Fibroblast of pulmonary artery (primary cell): ENCODE results near the gene ALG12.

Experiments
- DNase-seq: peaks from one replicate; pipeline ENCODE4 v3.0.0-alpha.2; 2010; ENCODE audit warnings: low read depth
- H3K4me3 ChIP-seq: replicated peaks from 2 replicates; pipeline ENCODE4 v1.5.1; 2011; ENCODE audit warnings: low read depth, mild to moderate bottlenecking, control low read depth, low read length, moderate library complexity
- TF ChIP-seq, protein P1 (sequence below): IDR thresholded peaks from 2 replicates; pipeline ENCODE4 v1.5.1; 2011; ENCODE audit warnings: mild to moderate bottlenecking, control low read depth, low read length, inconsistent platforms; ENCODE audit errors: missing control alignments

The ALG12 gene

DNA sequence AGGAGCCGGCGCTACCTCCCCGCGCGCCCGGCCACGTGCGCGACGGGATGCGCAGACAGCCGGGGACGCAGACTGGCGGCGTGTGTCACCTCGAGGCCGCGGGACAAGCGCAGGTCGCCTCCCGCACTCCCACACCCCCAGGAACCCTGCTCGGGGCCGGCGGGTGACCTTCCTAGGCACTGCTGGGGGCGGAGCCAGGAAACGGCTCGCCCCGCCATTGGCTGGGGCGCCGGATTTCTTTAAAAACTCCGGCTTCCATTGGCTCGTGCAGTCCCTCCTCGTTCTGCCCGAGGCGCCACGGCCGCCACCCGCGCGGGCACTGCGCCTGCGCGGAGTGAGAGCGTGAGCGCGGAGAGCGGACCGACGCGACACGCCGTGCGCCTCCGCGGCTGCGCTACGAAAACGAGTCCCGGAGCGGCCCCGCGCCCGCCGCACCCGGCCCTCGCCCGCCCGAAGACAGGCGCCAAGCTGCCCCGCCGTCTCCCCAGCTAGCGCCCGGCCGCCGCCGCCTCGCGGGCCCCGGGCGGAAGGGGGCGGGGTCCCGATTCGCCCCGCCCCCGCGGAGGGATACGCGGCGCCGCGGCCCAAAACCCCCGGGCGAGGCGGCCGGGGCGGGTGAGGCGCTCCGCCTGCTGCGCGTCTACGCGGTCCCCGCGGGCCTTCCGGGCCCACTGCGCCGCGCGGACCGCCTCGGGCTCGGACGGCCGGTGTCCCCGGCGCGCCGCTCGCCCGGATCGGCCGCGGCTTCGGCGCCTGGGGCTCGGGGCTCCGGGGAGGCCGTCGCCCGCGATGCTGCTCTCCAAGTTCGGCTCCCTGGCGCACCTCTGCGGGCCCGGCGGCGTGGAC lies 42.1 kb upstream of the ALG12 start, which contains the start of gene PIM3:
TSS of gene PIM3 (plus strand) at position 614 of the 846 bp plus-strand sequence. CDS start at position 790, 176 bp downstream.
- peak within 1 kb of the TSS; percentile 82 for H3K4me3 ChIP-seq
- peak; percentile 96 for DNase-seq
- TF ChIP-seq, protein P1, sequence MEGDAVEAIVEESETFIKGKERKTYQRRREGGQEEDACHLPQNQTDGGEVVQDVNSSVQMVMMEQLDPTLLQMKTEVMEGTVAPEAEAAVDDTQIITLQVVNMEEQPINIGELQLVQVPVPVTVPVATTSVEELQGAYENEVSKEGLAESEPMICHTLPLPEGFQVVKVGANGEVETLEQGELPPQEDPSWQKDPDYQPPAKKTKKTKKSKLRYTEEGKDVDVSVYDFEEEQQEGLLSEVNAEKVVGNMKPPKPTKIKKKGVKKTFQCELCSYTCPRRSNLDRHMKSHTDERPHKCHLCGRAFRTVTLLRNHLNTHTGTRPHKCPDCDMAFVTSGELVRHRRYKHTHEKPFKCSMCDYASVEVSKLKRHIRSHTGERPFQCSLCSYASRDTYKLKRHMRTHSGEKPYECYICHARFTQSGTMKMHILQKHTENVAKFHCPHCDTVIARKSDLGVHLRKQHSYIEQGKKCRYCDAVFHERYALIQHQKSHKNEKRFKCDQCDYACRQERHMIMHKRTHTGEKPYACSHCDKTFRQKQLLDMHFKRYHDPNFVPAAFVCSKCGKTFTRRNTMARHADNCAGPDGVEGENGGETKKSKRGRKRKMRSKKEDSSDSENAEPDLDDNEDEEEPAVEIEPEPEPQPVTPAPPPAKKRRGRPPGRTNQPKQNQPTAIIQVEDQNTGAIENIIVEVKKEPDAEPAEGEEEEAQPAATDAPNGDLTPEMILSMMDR, result no peak

DNA sequence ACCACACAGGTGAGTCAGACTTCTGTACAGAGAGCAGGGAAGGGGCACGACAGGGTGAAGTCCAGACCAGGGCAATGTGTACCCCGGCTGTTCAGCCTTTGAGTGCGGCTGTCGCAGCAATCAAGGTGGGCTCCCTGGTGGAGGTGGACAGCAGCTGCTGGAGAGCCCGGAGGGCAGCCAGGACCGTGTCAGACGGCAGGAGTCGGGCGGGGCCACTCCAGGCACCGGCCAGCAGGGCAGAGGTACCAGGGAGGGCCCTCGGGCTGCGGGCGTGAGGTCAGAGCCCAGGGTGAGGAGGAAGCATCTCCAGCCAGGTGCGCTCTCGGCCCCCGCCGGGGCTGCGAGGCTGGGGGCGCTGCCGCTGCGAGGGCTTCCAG lies 41.5 kb upstream of the ALG12 start:
- H3K4me3 ChIP-seq, result peak overlapping the region; percentile 82
- no peak for DNase-seq
- TF ChIP-seq, protein P1, result no peak

- TF ChIP-seq, protein P1, result no peak
- DNase-seq, result no peak
- no peak overlapping the region for H3K4me3 ChIP-seq
These were observed 40.9 kb upstream of the ALG12 start for GRCh38 chr22:49958931-49959781.

- TF ChIP-seq, protein P1, result no peak
- H3K4me3 ChIP-seq, result no peak overlapping the region
- DNase-seq, result no peak
These were observed 40.2 kb upstream of the ALG12 start for GRCh38 chr22:49958366-49958921.

DNA sequence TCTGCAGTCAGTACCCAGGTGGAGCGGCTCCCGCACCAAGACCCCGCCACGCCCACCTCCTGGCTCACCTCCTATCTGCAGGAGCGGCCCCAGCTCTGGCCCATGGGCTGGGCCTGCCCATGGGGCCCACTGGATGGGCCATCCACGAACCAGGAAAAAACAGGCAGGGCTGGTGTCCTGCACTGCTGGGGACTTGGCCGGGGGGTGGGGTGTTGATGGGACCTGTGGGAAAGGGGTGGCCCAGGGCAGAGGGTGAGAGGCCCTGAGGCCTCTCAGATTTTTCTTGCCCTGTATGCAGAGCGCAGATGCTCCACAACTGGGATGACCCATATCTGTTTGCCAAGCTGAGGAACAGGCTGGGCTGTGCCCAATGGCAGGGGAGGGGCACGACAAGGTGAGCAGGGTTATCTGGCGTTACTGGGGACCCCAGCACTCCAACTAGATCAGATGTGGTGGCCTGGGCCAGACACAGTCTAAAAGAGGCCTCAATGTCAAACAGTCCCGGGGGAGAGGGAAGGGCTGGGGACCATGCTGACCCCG lies 39.7 kb upstream of the ALG12 start:
- TF ChIP-seq, protein P1, result no peak
- no peak overlapping the region for H3K4me3 ChIP-seq
- no peak for DNase-seq

- H3K4me3 ChIP-seq, result no peak overlapping the region
- no peak for DNase-seq
These were observed 38.9 kb upstream of the ALG12 start for GRCh38 chr22:49956914-49957825.

More at GRCh38 chr22:49956914-49957825, 38.9 kb upstream of the ALG12 start:
- TF ChIP-seq, protein P1, result no peak
